ENCODE results near the gene OR2V2.
"Not testable (repeated sequence)": the region's sequence is repeated elsewhere in the genome, so short reads cannot be mapped to it uniquely, and the experiment has no call there.

OR2V2 gene

GRCh38 chr5:181152406-181152805 is 5.0 kb downstream of the OR2V2 start:
- Mint-ChIP-seq H3K36me3 (no peaks in the 10 kb centered on the region), H3K27ac (no peak overlapping the region), H3K9me3 (no peaks in the 10 kb centered on the region), H3K4me1 (peaks cover 12% of the 10 kb centered on the region), H3K4me3 (no peak overlapping the region)
- ATAC-seq (no peak), DNase-seq (ENCODE audit: low spot score in 2 of 2) (no peak)

- ATAC-seq, result peak; percentile 85
- no peak overlapping the region for H3K27ac Mint-ChIP-seq
- no peak overlapping the region for H3K4me3 Mint-ChIP-seq
Measured at GRCh38 chr5:181153814-181154213, 6.4 kb downstream of the OR2V2 start.

GRCh38 chr5:181156758-181157157 is 9.4 kb downstream of the OR2V2 start:
- no peak overlapping the region for H3K4me3 Mint-ChIP-seq
- H3K36me3 Mint-ChIP-seq, result peaks cover 4% of the 10 kb centered on the region
- no peak for DNase-seq (ENCODE audit: low spot score in 2 of 2)
- no peaks in the 10 kb centered on the region for H3K9me3 Mint-ChIP-seq
- H3K27ac Mint-ChIP-seq, result no peak overlapping the region
- peaks cover 34% of the 10 kb centered on the region for H3K4me1 Mint-ChIP-seq
- ATAC-seq, result no peak

More at GRCh38 chr5:181153814-181154213, 6.4 kb downstream of the OR2V2 start:
- Mint-ChIP-seq H3K36me3 (no peaks in the 10 kb centered on the region), H3K9me3 (no peaks in the 10 kb centered on the region), H3K4me1 (peaks cover 12% of the 10 kb centered on the region)
- no peak for DNase-seq (ENCODE audit: low spot score in 2 of 2)

DNA sequence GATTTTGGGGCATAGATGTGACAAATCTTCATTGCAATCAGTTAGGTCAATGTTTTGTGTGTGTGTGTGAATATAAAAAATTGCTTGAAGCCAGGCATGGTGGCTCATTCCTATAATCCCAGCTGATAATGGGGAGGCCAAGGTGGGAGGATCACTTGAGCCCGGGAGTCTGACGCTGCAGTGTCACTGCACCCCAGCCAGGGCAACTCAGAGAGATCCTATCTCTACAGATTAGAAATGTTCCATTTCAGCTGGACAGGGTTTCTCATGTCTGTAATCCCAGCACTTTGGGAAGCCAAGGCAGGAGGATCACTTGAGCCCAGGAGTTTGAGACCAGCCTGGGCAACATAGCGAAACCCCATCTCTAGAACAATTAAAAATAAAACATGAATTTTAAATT is 11.5 kb downstream of the OR2V2 start:
- H3K27ac Mint-ChIP-seq, result peak overlapping the region; percentile 88
- DNase-seq (ENCODE audit: low spot score in 2 of 2), result no peak
- peaks cover 34% of the 10 kb centered on the region for H3K4me1 Mint-ChIP-seq
- H3K36me3 Mint-ChIP-seq, result peaks cover 7% of the 10 kb centered on the region
- no peaks in the 10 kb centered on the region for H3K9me3 Mint-ChIP-seq
- H3K4me3 Mint-ChIP-seq, result peak overlapping the region; percentile 66
- ATAC-seq, result no peak

- peak overlapping the region; percentile 88 for H3K27ac Mint-ChIP-seq
- DNase-seq (ENCODE audit: low spot score in 2 of 2) (peak; percentile 91 to 97), ATAC-seq (peak; percentile 79)
- H3K4me1 Mint-ChIP-seq, result peaks cover 34% of the 10 kb centered on the region
- H3K36me3 Mint-ChIP-seq, result peaks cover 13% of the 10 kb centered on the region
- no peaks in the 10 kb centered on the region for H3K9me3 Mint-ChIP-seq
- peak overlapping the region; percentile 66 for H3K4me3 Mint-ChIP-seq
Measured at GRCh38 chr5:181159286-181160151, 12.1 kb downstream of the OR2V2 start.

DNA sequence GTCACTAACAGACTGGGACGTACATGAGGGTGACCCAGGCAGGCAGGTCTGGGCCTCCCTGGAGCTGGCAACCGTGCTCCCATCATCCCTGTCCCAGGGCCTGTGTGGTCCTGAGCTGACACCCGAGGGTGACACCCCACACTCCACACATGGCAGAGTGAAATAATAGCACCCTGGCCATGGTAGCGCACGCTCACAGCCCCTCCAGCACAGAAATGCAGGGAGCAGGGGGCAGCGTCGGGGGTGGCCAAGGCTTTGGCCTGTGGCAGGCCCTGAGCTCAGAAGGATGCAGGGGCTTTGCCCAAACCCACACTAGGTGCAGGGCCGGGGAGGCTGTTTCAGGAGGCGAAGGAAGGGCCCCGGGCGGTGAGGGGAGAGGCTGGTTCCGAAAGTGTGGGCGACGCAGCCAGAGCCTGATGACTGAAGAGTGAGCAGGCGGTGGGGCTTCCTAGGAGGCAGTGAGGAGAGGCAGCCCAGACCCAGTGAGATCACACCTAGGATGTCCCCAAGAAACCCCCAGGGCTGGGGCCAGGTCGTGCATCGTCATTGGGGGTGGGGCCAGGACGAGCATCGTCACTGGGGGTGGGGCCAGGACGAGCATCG is 12.9 kb downstream of the OR2V2 start:
- no peaks in the 10 kb centered on the region for H3K9me3 Mint-ChIP-seq
- peaks cover 21% of the 10 kb centered on the region for H3K36me3 Mint-ChIP-seq
- DNase-seq (ENCODE audit: low spot score in 2 of 2), result peak; percentile 46 to 88
- peaks cover 38% of the 10 kb centered on the region for H3K4me1 Mint-ChIP-seq
- ATAC-seq, result peak; percentile 96
- H3K4me3 Mint-ChIP-seq, result peak overlapping the region; percentile 66
- H3K27ac Mint-ChIP-seq, result peak overlapping the region; percentile 86

DNA sequence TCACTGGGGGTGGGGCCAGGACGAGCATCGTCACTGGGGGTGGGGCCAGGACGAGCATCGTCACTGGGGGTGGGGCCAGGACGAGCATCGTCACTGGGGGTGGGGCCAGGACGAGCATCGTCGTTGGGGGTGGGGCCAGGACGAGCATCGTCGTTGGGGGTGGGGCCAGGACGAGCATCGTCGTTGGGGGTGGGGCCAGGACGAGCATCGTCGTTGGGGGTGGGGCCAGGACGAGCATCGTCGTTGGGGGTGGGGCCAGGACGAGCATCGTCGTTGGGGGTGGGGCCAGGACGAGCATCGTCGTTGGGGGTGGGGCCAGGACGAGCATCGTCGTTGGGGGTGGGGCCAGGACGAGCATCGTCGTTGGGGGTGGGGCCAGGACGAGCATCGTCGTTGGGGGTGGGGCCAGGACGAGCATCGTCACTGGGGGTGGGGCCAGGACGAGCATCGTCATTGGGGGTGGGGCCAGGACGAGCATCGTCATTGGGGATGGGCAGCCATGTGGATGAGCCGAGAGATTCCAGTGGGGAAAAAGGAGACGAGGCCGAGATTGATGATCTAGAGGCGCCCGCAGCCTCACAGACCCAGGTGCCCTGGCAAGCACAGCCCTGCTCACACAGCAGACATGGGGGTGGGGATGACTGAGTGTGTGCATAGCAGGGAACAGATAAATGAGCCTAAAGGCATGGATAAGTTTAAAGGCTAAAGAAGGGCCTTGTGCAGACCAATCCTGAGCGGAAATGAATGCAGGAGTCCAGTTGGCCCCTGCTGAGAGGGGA is 13.6 kb downstream of the OR2V2 start:
- DNase-seq (ENCODE audit: low spot score in 2 of 2), result peak; percentile 41 to 87
- H3K36me3 Mint-ChIP-seq, result peaks cover 23% of the 10 kb centered on the region
- peaks cover 43% of the 10 kb centered on the region for H3K4me1 Mint-ChIP-seq
- H3K27ac Mint-ChIP-seq, result peak overlapping the region; percentile 86
- H3K4me3 Mint-ChIP-seq, result peak overlapping the region; percentile 66
- ATAC-seq, result peak; percentile 43
- H3K9me3 Mint-ChIP-seq, result not testable (repeated sequence)

DNA sequence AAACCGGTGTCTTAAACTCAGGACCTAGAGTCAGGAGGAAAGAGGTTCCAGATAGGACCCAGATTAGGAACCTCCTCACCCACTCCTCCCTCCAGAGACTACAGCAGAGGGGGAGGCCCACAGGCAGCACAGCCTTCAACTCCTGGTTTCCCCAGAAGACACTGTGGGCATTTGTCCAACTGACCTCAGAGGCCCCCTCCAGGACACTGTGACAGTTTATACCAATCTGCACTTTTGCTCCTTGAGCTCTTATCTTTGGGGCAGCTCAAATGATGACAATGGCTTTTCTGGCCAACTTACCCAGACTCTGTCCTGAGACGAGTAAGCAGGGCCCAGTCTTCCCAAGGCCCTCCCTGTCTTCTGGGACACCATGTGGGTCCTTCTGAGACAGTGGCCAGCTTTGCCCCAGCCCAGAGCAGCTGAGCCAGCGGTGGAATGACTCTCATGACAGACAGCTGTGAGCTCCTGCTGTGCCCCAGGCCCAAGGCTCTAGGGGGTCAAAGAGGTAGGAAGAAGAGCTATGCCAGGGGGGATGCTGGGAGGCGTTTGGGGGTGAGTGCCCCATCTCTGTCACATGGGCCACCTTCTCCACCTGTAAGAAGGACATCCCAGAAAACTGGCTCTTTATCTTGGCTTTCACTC is 14.3 kb downstream of the OR2V2 start:
- Mint-ChIP-seq H3K4me1 (peaks cover 51% of the 10 kb centered on the region), H3K36me3 (peaks cover 23% of the 10 kb centered on the region), H3K9me3 (no peaks in the 10 kb centered on the region), H3K27ac (peak overlapping the region; percentile 65), H3K4me3 (peak overlapping the region; percentile 58)
- no peak for DNase-seq (ENCODE audit: low spot score in 2 of 2)
- no peak for ATAC-seq

GRCh38 chr5:181163487-181164075 is 16.2 kb downstream of the OR2V2 start:
- no peak for ATAC-seq
- Mint-ChIP-seq H3K4me1 (peaks cover 70% of the 10 kb centered on the region), H3K27ac (peak overlapping the region; percentile 79), H3K36me3 (peaks cover 23% of the 10 kb centered on the region), H3K9me3 (no peaks in the 10 kb centered on the region), H3K4me3 (peak overlapping the region; percentile 26)
- no peak for DNase-seq (ENCODE audit: low spot score in 2 of 2)

GRCh38 chr5:181164076-181164952 is 16.9 kb downstream of the OR2V2 start:
- ATAC-seq, result no peak

DNA sequence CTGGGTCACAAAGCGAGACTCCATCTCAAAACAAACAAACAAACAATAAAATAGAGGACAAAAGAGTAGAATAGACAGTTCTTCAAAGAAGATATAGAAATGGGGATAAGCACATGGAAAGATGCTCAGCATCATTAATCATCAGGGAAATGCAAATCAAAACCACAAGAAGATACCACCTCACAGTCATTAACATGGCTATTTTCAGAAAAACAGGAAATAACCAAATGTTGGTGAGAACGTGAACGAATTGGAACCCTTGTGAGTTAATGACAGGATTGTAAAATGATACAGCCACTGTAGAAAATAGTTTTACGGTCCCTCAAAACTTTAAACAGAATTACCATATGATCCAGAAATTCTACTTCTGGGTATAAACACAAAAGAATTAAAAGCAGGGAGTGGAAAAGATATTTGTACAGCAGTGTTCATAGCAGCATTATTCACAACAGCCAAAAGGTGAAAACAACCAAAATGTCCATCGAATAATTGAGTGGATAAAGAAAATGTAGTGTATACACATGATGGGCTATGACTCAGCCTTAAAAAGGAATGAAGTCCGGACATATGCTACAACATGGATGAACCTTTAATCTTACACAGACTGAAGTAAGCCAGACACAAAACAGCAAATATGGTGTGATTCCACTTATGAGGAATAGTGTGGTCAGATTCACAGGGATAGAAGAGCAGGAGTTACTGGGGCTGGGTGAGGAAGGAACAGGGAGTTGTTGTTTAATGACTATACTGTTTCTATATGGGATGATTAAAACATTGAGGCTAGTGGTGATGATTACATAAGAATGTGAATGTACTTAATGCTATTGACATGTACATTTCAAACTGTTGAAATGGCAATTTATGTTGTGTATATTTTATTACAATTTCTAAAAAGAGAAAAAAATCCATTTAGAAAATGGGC is 19.7 kb downstream of the OR2V2 start:
- Mint-ChIP-seq H3K9me3 (no peaks in the 10 kb centered on the region), H3K36me3 (peaks cover 25% of the 10 kb centered on the region), H3K4me1 (peaks cover 66% of the 10 kb centered on the region), H3K27ac (no peak overlapping the region), H3K4me3 (no peak overlapping the region)
- ATAC-seq (no peak), DNase-seq (ENCODE audit: low spot score in 2 of 2) (no peak)

More at GRCh38 chr5:181164076-181164952, 16.9 kb downstream of the OR2V2 start:
- peaks cover 74% of the 10 kb centered on the region for H3K4me1 Mint-ChIP-seq
- H3K27ac Mint-ChIP-seq, result peak overlapping the region; percentile 79
- DNase-seq (ENCODE audit: low spot score in 2 of 2), result no peak
- H3K9me3 Mint-ChIP-seq, result no peaks in the 10 kb centered on the region
- peaks cover 25% of the 10 kb centered on the region for H3K36me3 Mint-ChIP-seq
- peak overlapping the region; percentile 33 for H3K4me3 Mint-ChIP-seq

GRCh38 chr5:181167814-181168488 is 20.6 kb downstream of the OR2V2 start:
- Mint-ChIP-seq H3K27ac (no peak overlapping the region), H3K4me1 (peaks cover 70% of the 10 kb centered on the region)
- DNase-seq (ENCODE audit: low spot score in 2 of 2), result peak in 1 of 2 donors; percentile 71

More at GRCh38 chr5:181167814-181168488, 20.6 kb downstream of the OR2V2 start:
- H3K9me3 Mint-ChIP-seq, result no peaks in the 10 kb centered on the region
- H3K36me3 Mint-ChIP-seq, result peaks cover 27% of the 10 kb centered on the region
- no peak overlapping the region for H3K4me3 Mint-ChIP-seq
- ATAC-seq, result no peak

Measured in stimulated activated effector memory CD8-positive, alpha-beta T cell treated with anti-CD3 and anti-CD28 coated beads, Interleukin-12 subunit alpha, Interleukin-12 subunit beta, amount 100 ng/mL, for 72 hours (primary cell).